Gastroesophageal sphincter (tissue), 4 donors: ENCODE data around the gene SYT4. TPM values are rescaled to one million over a fixed set of nuclear protein-coding genes. Genes with fewer than 3 reads are reported as not detected.

Source experiments
- ATAC-seq: fragments of 150-250 bp; one replicate; pipeline ENCODE4 v1.9.1; 2016; ENCODE audit warnings: mild to moderate bottlenecking, moderate library complexity
- H3K27ac ChIP-seq, 4 donors: fragments of 200-600 bp; sonication (generic) in 3 of 4; 1 replicate in 3 of 4; 2 replicates in 1 of 4; pipeline ENCODE4 v1.5.1; 2016 to 2019
- H3K27me3 ChIP-seq: fragments of 200-600 bp; sonication (generic); one replicate; pipeline ENCODE4 v1.5.1; 2019
- H3K36me3 ChIP-seq, 2 donors: fragments of 200-600 bp; sonication (generic); one replicate each; pipeline ENCODE4 v1.5.1; 2019; ENCODE audit warnings: control low read depth in 1 of 2
- H3K4me1 ChIP-seq, 3 donors: fragments of 200-600 bp; sonication (generic); 1 replicate in 2 of 3; 2 replicates in 1 of 3; pipeline ENCODE4 v1.5.1; 2016 to 2019; ENCODE audit warnings: control low read depth in 2 of 3
- H3K4me3 ChIP-seq, 2 donors: fragments of 200-600 bp; sonication (generic); one replicate each; pipeline ENCODE4 v1.5.1; 2019; ENCODE audit warnings: mild to moderate bottlenecking in 1 of 2, moderate library complexity in 1 of 2
- H3K9me3 ChIP-seq, 3 donors: fragments of 200-600 bp; sonication (generic); one replicate each; pipeline ENCODE4 v1.5.1; 2017 to 2019; ENCODE audit warnings: control low read depth in 2 of 3
- EP300 ChIP-seq: sonication (generic); formaldehyde crosslinking; IDR thresholded peaks from one replicate; pipeline ENCODE4 v1.6.1; 2017; ENCODE audit warnings: antibody characterized with exemption, mild to moderate bottlenecking
- POLR2A ChIP-seq, 2 donors: fragments of 450-650 bp; IDR thresholded peaks; one replicate each; pipeline ENCODE4 v1.6.1; 2017; ENCODE audit warnings: antibody characterized with exemption in 2 of 2, mild to moderate bottlenecking in 2 of 2, moderate library complexity in 1 of 2
- POLR2AphosphoS5 ChIP-seq: sonication (generic); formaldehyde crosslinking; IDR thresholded peaks from one replicate; pipeline ENCODE4 v1.6.1; 2017; ENCODE audit warnings: antibody characterized with exemption
- WGBS, 2 donors: methylation state at CpG; one replicate each; pipeline ENCODE4 v1.1.5; 2018; ENCODE audit warnings: low coverage in 1 of 2; 5-methylcytosine and 5-hydroxymethylcytosine counted together
- total RNA-seq, 4 donors: library from RNA; depleted of rRNA; stranded (reverse); fragments of >200 nt; gene quantifications; one replicate each; pipeline ENCODE4 v1.1.0, GENCODE V29; 2016
- TF ChIP-seq, protein P1 (sequence below), 4 experiments: fragments of 200-600 bp in 2 of 4; fragments of 450-650 bp in 2 of 4; sonication (generic) in 1 of 4; IDR thresholded peaks; one replicate each; pipeline ENCODE4 v1.5.1; 2017 to 2019; ENCODE audit warnings: antibody characterized with exemption in 4 of 4, mild to moderate bottlenecking in 2 of 4, moderate library complexity in 2 of 4

The SYT4 gene
- total RNA-seq, 4 donors from 2014 or later = 0.16 to 1.3 (median 1.1) TPM; not detected in 1

DNA sequence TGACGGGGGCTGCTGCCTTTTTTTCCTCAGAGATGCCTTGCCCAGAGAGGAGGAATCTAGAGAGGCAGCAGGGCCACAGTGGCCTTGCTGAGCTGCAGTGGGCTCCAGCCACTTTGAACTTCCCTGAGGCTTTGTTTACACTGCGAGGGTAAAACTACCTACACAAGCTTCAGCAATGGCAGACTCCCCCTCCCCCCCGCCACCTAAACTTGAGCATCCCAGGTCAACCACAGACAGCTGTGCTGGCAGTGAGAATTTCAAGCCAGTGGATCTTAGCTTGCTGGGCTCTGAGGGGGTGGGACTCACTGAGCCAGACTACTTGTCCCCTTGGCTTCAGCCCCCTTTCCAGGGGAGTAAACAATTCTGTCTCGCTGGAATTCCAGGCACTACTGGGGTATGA lies 11.8 kb downstream of the SYT4 start:
- H3K36me3 ChIP-seq = no peaks in the 10 kb centered on the region
- ATAC-seq = no peak
- peaks cover 0 to 21% (median 0%) of the 10 kb centered on the region in 3 donors for H3K9me3 ChIP-seq
- H3K27ac ChIP-seq = no peak overlapping the region
- no peak for TF ChIP-seq POLR2A (IDR thresholded peaks at IDR 0.05)
- TF ChIP-seq, protein P1, sequence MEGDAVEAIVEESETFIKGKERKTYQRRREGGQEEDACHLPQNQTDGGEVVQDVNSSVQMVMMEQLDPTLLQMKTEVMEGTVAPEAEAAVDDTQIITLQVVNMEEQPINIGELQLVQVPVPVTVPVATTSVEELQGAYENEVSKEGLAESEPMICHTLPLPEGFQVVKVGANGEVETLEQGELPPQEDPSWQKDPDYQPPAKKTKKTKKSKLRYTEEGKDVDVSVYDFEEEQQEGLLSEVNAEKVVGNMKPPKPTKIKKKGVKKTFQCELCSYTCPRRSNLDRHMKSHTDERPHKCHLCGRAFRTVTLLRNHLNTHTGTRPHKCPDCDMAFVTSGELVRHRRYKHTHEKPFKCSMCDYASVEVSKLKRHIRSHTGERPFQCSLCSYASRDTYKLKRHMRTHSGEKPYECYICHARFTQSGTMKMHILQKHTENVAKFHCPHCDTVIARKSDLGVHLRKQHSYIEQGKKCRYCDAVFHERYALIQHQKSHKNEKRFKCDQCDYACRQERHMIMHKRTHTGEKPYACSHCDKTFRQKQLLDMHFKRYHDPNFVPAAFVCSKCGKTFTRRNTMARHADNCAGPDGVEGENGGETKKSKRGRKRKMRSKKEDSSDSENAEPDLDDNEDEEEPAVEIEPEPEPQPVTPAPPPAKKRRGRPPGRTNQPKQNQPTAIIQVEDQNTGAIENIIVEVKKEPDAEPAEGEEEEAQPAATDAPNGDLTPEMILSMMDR (IDR thresholded peaks at IDR 0.05) = no peak
- no peak for TF ChIP-seq POLR2AphosphoS5
- no peak for TF ChIP-seq EP300
- H3K4me3 ChIP-seq = no peak overlapping the region
- H3K4me1 ChIP-seq = no peaks in the 10 kb centered on the region
- 50 to 56% methylated on average over 1 to 2 of the region's 4 CpGs for WGBS, 2 donors
- peaks cover 13% of the 10 kb centered on the region for H3K27me3 ChIP-seq

DNA sequence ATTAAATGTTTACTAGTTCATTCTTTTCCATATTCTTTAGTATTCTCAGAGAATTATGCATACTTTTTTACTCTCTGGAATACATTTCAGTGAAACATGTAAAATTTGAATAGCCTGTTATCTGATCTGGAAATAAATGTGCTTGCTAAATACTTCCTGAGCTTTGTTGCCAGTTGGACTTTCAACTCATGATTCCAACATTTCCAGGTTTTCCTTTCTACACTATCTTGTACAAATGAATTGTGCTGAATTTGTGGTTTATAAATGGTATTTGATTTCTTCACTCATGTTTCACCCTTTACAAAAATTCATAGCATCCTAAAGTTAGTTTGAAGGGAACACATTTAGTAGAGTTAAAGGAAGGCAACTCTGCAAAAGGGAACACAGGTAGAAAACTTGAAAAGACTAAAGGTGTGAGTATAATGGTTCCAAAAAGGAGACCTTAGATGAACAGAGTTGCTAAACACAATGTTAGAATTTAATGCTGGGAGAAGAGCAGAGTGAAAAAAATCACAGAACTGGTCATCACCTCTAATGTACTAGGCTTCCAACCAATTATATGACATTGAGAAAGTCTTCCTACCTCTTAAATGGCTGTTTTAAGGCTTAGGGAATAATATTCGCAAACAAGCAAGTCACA lies 28.6 kb downstream of the SYT4 start:
- WGBS, 2 donors = 82 to 100% methylated on average over 1 of the region's 1 CpG
- TF ChIP-seq POLR2AphosphoS5 (no peak), EP300 (no peak), POLR2A (IDR thresholded peaks at IDR 0.05) (no peak)
- TF ChIP-seq, protein P1 (IDR thresholded peaks at IDR 0.05) = no peak
- Histone ChIP-seq H3K36me3 (no peaks in the 10 kb centered on the region), H3K27me3 (no peaks in the 10 kb centered on the region), H3K4me1 (no peaks in the 10 kb centered on the region), H3K27ac (no peak overlapping the region), H3K9me3 (no peaks in the 10 kb centered on the region), H3K4me3 (no peak overlapping the region)
- ATAC-seq = no peak

DNA sequence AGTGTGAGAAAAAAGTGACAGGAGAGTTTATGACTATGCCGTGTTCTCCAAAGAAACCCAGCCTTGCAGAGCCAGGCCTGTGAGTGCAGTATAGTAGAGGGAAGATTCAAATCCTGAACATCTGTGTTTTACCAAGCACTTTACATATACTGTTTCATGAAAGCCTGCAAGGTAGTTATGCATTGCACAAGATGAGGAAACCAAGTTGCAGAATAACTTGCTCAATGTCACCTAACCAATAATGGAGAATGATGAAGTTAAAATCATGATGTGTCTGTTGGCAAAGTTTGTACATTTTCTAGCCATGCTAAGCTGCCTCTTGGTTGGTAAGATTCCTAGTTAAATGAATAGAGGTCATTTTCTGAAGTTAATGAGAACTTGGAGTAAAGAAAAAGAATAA lies 29.3 kb downstream of the SYT4 start:
- no peaks in the 10 kb centered on the region for H3K36me3 ChIP-seq
- no peak overlapping the region for H3K27ac ChIP-seq
- H3K27me3 ChIP-seq = no peaks in the 10 kb centered on the region
- TF ChIP-seq EP300 = no peak
- no peak for TF ChIP-seq POLR2A (IDR thresholded peaks at IDR 0.05)
- TF ChIP-seq, protein P1 (IDR thresholded peaks at IDR 0.05) = no peak
- no peak for TF ChIP-seq POLR2AphosphoS5
- H3K4me3 ChIP-seq = no peak overlapping the region
- WGBS, 2 donors = 80 to 89% methylated on average over 1 of the region's 1 CpG
- no peaks in the 10 kb centered on the region for H3K9me3 ChIP-seq
- no peak for ATAC-seq
- no peaks in the 10 kb centered on the region for H3K4me1 ChIP-seq

DNA sequence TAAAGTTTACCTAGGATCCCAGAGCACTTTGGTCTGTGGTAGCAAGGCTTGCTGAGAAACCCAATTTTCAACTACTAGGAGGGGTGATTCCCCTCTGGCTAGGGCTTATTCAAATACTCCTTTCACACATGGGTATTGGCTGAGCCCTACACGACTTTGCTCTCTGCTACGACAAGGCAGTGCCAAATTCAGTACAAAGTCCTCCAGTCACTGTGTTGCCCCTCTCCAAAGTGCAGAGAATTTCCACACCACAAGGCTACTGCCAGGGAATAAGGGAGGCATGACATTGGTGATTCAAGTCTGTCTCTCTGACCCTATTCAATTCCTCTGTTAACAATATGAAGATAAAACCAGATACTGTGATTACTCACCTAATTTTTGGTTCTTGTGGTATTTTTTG lies 38.9 kb downstream of the SYT4 start:
- WGBS, 2 donors = 63 to 80% methylated on average over 1 to 2 of the region's 2 CpGs
- H3K4me1 ChIP-seq = no peaks in the 10 kb centered on the region
- H3K27ac ChIP-seq = no peak overlapping the region
- no peak for ATAC-seq
- no peak overlapping the region for H3K4me3 ChIP-seq
- no peaks in the 10 kb centered on the region for H3K9me3 ChIP-seq
- no peaks in the 10 kb centered on the region for H3K36me3 ChIP-seq
- TF ChIP-seq POLR2AphosphoS5 (no peak), POLR2A (IDR thresholded peaks at IDR 0.05) (no peak), EP300 (no peak)
- TF ChIP-seq, protein P1 (IDR thresholded peaks at IDR 0.05) = no peak
- no peaks in the 10 kb centered on the region for H3K27me3 ChIP-seq

DNA sequence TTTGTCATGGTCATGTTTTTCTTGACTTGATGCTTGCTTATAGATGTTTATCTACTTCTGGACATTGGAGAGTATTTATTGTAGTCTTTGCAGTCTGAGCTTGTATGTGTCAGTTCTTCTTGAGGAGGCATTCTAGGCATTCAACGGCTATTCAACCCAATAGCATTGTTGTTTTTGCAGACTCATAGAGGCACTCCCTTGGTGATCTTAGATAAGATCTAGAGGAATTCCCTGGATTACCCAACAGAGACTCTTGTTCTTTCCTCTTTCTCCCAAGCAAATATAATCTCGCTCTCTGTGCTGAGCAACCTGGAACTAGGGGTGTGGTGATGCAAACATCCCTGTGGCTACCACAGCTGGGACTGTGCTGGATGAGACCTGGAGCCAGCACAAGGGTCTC lies 40.4 kb downstream of the SYT4 start:
- H3K9me3 ChIP-seq = no peaks in the 10 kb centered on the region
- H3K4me1 ChIP-seq = no peaks in the 10 kb centered on the region
- H3K27ac ChIP-seq = no peak overlapping the region
- no peaks in the 10 kb centered on the region for H3K36me3 ChIP-seq
- TF ChIP-seq POLR2AphosphoS5 (no peak), POLR2A (IDR thresholded peaks at IDR 0.05) (no peak), EP300 (no peak)
- TF ChIP-seq, protein P1 (IDR thresholded peaks at IDR 0.05) = no peak
- 88 to 100% methylated on average over 1 to 2 of the region's 2 CpGs for WGBS, 2 donors
- ATAC-seq = no peak
- no peak overlapping the region for H3K4me3 ChIP-seq
- no peaks in the 10 kb centered on the region for H3K27me3 ChIP-seq
